DMS153 treated with DMSO at 0.1 percent for 48 hours (cell line): Measurements from ENCODE around the gene TANK.
A peak's percentile ranks its signal among the peaks of the same experiment; 100 is the strongest.

Experiments used
- DNase-seq: peaks from one replicate; lab custom pipeline; 2025; ENCODE audit not compliant: unreplicated experiment; lab: John Stamatoyannopoulos, UW

TANK gene, protein sequence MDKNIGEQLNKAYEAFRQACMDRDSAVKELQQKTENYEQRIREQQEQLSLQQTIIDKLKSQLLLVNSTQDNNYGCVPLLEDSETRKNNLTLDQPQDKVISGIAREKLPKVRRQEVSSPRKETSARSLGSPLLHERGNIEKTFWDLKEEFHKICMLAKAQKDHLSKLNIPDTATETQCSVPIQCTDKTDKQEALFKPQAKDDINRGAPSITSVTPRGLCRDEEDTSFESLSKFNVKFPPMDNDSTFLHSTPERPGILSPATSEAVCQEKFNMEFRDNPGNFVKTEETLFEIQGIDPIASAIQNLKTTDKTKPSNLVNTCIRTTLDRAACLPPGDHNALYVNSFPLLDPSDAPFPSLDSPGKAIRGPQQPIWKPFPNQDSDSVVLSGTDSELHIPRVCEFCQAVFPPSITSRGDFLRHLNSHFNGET

GRCh38 chr2:161160226-161161073 lies at the start of gene TANK:
Gene TANK, plus strand, starts transcription at chr2:161160428. Its CDS starts 19,235 bp downstream, at chr2:161179663.
- DNase-seq = peak; percentile 74

GRCh38 chr2:161111531-161111930 lies 48.7 kb upstream of the TANK start:
- no peak for DNase-seq

DNA sequence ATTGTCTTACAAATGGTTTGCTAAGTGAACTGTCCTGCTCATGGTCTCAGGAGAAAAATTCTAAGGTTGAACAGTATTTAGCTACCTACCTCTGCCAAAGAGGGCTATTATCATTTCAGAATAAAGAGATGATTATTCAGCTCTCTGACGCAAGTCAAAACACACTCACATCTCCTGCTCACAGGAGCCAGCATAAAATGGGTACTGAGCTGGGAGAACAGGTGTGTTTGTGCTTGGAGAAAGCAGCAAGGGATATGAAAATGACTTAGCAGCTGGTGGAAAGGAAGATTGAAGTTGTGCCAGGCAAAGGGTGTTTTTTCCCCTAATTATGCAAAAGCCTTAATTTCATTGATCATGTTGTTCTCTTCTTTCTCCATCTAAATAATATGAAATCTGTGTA lies 47.3 kb upstream of the TANK start:
- DNase-seq = no peak

DNA sequence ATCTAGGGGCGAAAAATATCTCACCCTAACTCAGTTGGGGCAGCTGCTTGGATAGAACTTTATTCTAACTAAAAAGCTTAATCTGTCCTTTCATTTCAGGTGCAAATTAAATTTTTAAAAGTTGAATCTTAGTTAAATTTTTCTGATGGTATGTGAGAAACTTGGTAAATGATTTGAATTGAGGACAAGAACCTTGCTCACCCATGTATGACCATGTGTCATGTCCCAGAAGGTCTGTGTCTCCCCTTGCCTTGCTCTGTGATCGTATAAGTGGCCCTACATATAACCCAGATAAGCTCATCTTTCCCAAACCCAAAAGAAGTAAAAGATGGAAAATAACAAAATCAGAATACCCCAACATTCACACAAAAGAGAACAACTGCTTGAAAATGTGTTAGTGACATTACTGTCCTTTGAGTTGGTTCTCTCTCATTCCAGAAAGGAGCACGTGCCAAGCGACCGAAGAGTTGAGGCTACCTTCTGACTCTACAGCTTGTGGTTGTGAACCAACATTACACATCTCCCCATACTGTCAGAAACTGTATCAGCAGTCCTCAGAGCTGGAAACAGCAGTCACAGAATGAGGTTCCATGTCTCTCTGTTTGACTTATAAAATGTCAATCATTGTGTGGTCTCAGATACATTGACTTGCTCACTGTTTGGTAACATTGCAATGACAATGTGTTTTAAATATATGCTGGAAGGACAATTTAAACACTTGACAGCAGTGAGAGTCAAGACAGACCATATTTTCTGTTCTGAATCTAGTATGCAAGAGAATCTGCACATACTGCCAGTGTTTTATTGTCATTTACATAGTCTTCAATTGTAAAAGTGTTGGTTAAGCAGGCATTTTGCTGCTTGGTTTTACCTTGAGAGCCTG lies 46.3 kb upstream of the TANK start:
- DNase-seq = no peak

- no peak for DNase-seq
Observed at GRCh38 chr2:161115205-161115604, 45.0 kb upstream of the TANK start.

- no peak for DNase-seq
Observed at GRCh38 chr2:161115605-161116380, 44.4 kb upstream of the TANK start.

DNA sequence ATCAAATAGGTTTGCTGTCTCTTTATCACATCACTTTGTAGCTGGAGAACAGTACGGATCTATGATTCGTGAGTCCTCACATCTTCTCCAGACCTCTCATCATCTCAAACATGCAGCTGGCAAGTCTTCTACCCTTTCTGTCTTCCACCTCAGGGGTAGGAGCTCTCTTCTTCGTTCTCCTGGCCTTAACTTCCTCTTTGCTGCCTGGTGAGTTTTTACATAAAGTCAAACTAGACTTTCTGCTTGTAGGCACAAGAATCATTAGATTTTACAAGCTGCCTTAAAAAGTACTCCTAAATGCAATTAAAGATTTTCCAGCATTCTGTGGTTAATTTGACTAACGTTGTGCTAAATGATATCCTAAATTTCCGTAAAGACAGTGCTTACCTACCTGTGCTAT lies 43.7 kb upstream of the TANK start:
- no peak for DNase-seq

DNA sequence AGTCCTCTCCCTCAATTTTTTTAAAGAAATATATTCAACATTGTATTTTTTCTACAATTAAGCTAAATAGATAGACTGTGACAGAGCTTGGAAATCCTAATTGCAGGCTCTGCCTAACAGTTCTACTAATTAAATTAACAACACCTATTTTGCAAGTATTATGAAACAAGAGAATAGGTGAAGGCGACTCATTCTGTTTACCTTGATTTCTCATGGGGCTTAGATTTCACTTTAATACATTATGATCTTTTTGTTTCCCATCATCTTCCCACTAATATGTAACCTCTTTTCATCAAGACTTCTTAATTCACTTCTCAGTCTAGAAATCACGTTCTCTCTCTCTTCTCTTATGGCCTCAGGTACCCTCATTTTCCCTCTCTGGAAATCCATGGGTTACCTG lies 42.7 kb upstream of the TANK start:
- no peak for DNase-seq

DNA sequence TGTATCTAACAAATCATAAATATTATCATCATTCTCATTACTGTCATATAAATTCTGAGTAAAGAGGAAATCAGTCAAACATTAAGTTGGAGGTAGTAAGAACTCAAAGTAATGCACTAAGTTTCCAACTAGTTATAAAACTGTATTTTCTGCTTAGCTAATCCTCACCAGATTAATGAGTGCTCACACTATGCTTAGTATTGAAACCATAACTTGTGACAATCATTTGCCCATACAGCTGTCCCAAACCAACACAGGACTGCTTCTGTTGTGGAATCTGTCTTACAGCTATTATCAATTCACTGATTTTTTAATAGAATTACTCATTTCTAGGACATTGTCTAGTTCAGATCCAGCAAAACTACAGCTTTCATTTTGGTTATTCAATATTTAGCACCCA lies 41.5 kb upstream of the TANK start:
- DNase-seq = no peak

GRCh38 chr2:161119483-161119882 lies 40.7 kb upstream of the TANK start:
- no peak for DNase-seq

GRCh38 chr2:161120775-161121174 lies 39.5 kb upstream of the TANK start:
- no peak for DNase-seq

- DNase-seq = no peak
Observed at GRCh38 chr2:161121622-161122021, 38.6 kb upstream of the TANK start.

- DNase-seq = no peak
Observed at GRCh38 chr2:161122772-161123530, 37.3 kb upstream of the TANK start.

DNA sequence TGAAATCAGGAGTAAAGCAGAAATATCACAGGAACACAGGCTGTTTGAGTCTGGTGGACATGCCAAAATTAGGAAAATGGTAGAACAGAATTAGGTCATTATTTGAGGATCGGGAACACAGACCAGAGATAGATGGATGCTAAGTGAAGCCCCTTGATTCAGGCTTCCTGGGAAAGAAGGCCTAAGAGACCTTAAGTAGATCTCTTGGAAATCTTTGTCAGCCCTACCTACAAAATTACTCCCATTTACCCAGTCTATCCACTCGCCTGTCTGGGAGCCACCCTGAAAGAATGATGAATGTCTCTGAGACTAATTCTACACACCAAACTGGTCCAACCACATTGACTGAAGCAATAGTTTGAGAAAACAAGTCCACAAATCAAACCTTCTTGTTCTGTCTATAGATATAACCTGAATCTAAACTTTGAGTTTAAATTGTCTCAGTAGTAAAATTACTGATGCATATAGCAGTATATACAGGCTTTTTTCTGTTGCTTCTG lies 36.6 kb upstream of the TANK start:
- DNase-seq = no peak

DNA sequence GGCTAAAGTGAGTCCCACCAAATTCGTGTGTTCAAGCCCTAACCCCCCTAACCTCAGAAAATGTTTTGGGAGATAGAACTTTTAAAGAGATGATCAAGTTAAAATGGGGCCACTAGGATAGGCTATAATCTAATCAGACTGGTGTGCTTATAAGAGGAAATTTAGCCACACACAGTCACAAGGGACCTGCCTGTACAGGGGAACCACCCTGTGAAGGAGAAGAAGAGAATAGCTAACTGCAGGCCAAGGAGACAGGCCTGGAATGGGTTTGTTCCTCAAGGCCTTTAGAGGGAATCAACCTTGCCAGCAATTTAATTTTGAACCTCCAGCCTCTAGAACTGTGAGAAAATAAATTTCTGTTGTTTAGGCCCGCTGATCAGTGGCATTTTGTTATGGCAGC lies 36.0 kb upstream of the TANK start:
- DNase-seq = no peak

DNA sequence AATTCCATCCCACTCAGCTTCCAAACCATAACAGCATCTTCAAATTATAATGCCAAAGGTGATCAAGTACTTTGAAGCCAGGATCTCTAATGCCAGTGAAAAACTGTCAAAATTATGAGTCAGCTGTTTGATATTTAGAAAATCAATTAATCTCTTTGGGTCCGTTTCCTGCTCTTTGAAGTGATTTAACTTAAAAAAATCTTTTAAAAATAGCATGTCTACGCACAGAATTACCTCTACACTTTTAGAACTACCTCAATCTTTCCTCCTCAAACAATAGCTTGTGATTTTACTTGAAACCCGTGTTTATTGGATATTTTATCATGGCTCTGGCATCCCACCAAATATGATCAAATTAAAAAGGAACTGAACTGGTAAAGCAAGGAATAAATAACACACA lies 31.3 kb upstream of the TANK start:
- no peak for DNase-seq

GRCh38 chr2:161130354-161130753 lies 29.9 kb upstream of the TANK start:
- no peak for DNase-seq

- DNase-seq = no peak
Observed at GRCh38 chr2:161131074-161131680, 29.1 kb upstream of the TANK start.

DNA sequence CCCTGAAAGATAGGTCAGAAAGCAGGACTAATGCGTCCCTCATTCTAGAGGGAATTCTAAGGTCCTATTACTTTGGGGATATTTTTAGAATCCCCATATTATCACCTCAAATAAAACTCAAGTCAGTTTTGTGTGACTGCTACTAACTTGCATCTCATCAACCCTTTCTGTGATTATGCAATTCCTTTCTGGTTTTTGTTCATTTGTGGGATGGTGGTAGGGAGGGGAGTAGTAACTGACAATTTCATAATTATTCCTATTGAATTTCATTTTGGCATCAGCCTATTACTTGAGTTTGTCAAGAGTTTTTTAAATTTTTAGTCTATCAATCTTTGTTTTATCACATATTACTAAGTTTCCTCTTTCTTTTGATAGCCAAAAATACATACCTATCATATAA lies 28.4 kb upstream of the TANK start:
- no peak for DNase-seq
